H1 (cell line): Measurements from ENCODE around the gene MED29. TPM values are rescaled to one million over a fixed set of nuclear protein-coding genes. Genes with fewer than 3 reads are reported as not detected.

Experiments
- CTCF ChIA-PET: fragments of 300-600 bp; sonication (Branson Sonifier 250); formaldehyde crosslinking; loops from one replicate; lab custom pipeline; 2021; ENCODE audit not compliant: partially characterized antibody; lab: Charles Lee
- POLR2A ChIA-PET: fragments of 300-600 bp; sonication (Branson Sonifier 250); formaldehyde crosslinking; loops from one replicate; lab custom pipeline; 2021; ENCODE audit warnings: inconsistent platforms; ENCODE audit not compliant: partially characterized antibody; lab: Charles Lee
- DNase-seq, 2 experiments: peaks; one replicate each; pipeline versions ENCODE4 v3.0.0 to v3.0.0-alpha.2; 2010 to 2022; ENCODE audit warnings: low spot score in 2 of 2, low read depth in 1 of 2, mixed read lengths in 1 of 2
- FAIRE-seq: peaks from 2 replicates; lab custom pipeline; 2011; peaks lifted over from hg19 to GRCh38; lab: Jason Lieb, UNC
- H2AFZ ChIP-seq: 2 replicates; pipeline ENCODE4 v1.8.1; 2012; ENCODE audit warnings: low read length, inconsistent platforms
- H2AK5ac ChIP-seq: 2 replicates; pipeline ENCODE4 v1.6.1; 2013; ENCODE audit warnings: low read depth, low read length
- H2BK120ac ChIP-seq: replicated peaks from 2 replicates; pipeline ENCODE3; 2013; ENCODE audit warnings: low read depth, low read length, inconsistent platforms
- H2BK12ac ChIP-seq: 2 replicates; pipeline ENCODE4 v1.6.1; 2013; ENCODE audit warnings: low read depth, low read length
- H2BK15ac ChIP-seq: 2 replicates; pipeline ENCODE4 v1.6.1; 2013; ENCODE audit warnings: low read length
- H2BK20ac ChIP-seq: 2 replicates; pipeline ENCODE4 v1.6.1; 2013; ENCODE audit warnings: low read length
- H2BK5ac ChIP-seq: 2 replicates; pipeline ENCODE4 v1.6.1; 2013; ENCODE audit warnings: low read depth, low read length
- H3K14ac ChIP-seq: 2 replicates; pipeline ENCODE4 v1.6.1; 2013; ENCODE audit warnings: inconsistent platforms; ENCODE audit not compliant: insufficient read length
- H3K18ac ChIP-seq: 2 replicates; pipeline ENCODE4 v1.6.1; 2013; ENCODE audit warnings: low read length; ENCODE audit errors: extremely low read depth
- H3K23ac ChIP-seq: 2 replicates; pipeline ENCODE4 v1.6.1; 2013; ENCODE audit warnings: inconsistent platforms; ENCODE audit not compliant: insufficient read length
- H3K23me2 ChIP-seq: 2 replicates; pipeline ENCODE4 v1.6.1; 2013; ENCODE audit warnings: low read depth, low read length
- H3K27ac ChIP-seq: 2 replicates; pipeline ENCODE4 v1.6.1; 2011; ENCODE audit warnings: low read depth, low read length, inconsistent platforms
- H3K27me3 ChIP-seq, 4 experiments: replicated peaks in 1 of 4; 1 replicate in 1 of 4; 2 replicates in 3 of 4; pipeline versions ENCODE4 v1.6.1 to v1.8.1; 2011 to 2013; ENCODE audit warnings: low read length in 3 of 4, mild to moderate bottlenecking in 3 of 4, inconsistent platforms in 2 of 4, mixed read lengths in 2 of 4, moderate library complexity in 1 of 4; ENCODE audit not compliant: control insufficient read depth in 3 of 4, insufficient read depth in 3 of 4; ENCODE audit errors: extremely low read depth in 1 of 4
- H3K36me3 ChIP-seq, 4 experiments: 2 replicates each; pipeline versions ENCODE4 v1.6.1 to v1.8.1; 2011 to 2013; ENCODE audit warnings: mild to moderate bottlenecking in 4 of 4, low read length in 3 of 4, moderate library complexity in 2 of 4, control low read depth in 1 of 4, inconsistent platforms in 1 of 4; ENCODE audit not compliant: insufficient read depth in 4 of 4, control insufficient read depth in 2 of 4
- H3K4ac ChIP-seq: replicated peaks from 2 replicates; pipeline ENCODE3; 2013; ENCODE audit warnings: low read length, low read depth, mixed read lengths, inconsistent platforms; ENCODE audit not compliant: insufficient read length
- H3K4me1 ChIP-seq, 4 experiments: replicated peaks in 1 of 4; 1 replicate in 1 of 4; 2 replicates in 3 of 4; pipeline versions ENCODE4 v1.6.1 to v1.8.1; 2011 to 2013; ENCODE audit warnings: low read length in 3 of 4, inconsistent platforms in 2 of 4, mixed read lengths in 1 of 4; ENCODE audit not compliant: insufficient read depth in 4 of 4, control insufficient read depth in 3 of 4
- H3K4me2 ChIP-seq, 2 experiments: 2 replicates each; pipeline versions ENCODE4 v1.6.1 to v1.8.1; 2011 to 2013; ENCODE audit warnings: low read depth in 2 of 2, low read length in 2 of 2, control low read depth in 1 of 2, inconsistent platforms in 1 of 2, mild to moderate bottlenecking in 1 of 2; ENCODE audit not compliant: insufficient read depth in 1 of 2
- H3K4me3 ChIP-seq, 4 experiments: fragments of 200-600, 300-600 bp in 1 of 4; sonication (generic), shearing (Covaris generic), sonication (Bioruptor Twin) in 1 of 4; 2 replicates each; pipeline versions ENCODE4 v1.5.1 to v1.8.1; 2011 to 2016; ENCODE audit warnings: low read length in 4 of 4, low read depth in 3 of 4, control low read depth in 2 of 4, inconsistent platforms in 2 of 4, mild to moderate bottlenecking in 2 of 4, mixed read lengths in 1 of 4, moderate library complexity in 1 of 4; ENCODE audit not compliant: insufficient read depth in 2 of 4; ENCODE audit errors: extremely low read depth in 1 of 4
- H3K56ac ChIP-seq: replicated peaks from 2 replicates; pipeline ENCODE3; 2013; ENCODE audit warnings: low read depth, mild to moderate bottlenecking, mixed read lengths, low read length, inconsistent platforms; ENCODE audit not compliant: insufficient read length
- H3K79me1 ChIP-seq: 2 replicates; pipeline ENCODE4 v1.6.1; 2013; ENCODE audit warnings: low read depth, low read length, control low read depth
- H3K79me2 ChIP-seq, 2 experiments: 2 replicates each; pipeline versions ENCODE4 v1.6.1 to v1.8.1; 2012 to 2013; ENCODE audit warnings: low read length in 2 of 2, mild to moderate bottlenecking in 2 of 2, inconsistent platforms in 1 of 2; ENCODE audit not compliant: insufficient read depth in 2 of 2, control insufficient read depth in 1 of 2
- H3K9ac ChIP-seq, 4 experiments: replicated peaks in 1 of 4; 1 replicate in 1 of 4; 2 replicates in 3 of 4; pipeline versions ENCODE4 v1.6.1 to v1.8.1; 2011 to 2013; ENCODE audit warnings: low read depth in 3 of 4, low read length in 3 of 4, control low read depth in 2 of 4, mild to moderate bottlenecking in 2 of 4, moderate library complexity in 2 of 4, inconsistent platforms in 1 of 4; ENCODE audit errors: extremely low read depth in 1 of 4
- H3K9me3 ChIP-seq, 2 experiments: 2 replicates each; pipeline versions ENCODE4 v1.6.1 to v1.8.1; 2012 to 2013; ENCODE audit warnings: mild to moderate bottlenecking in 2 of 2, moderate library complexity in 2 of 2, control low read depth in 1 of 2, inconsistent platforms in 1 of 2, low read depth in 1 of 2, low read length in 1 of 2, mixed read lengths in 1 of 2; ENCODE audit not compliant: insufficient read depth in 2 of 2
- H4K20me1 ChIP-seq, 2 experiments: replicated peaks in 1 of 2; 2 replicates each; pipeline versions ENCODE3 to v1.8.1; 2011 to 2013; ENCODE audit warnings: inconsistent platforms in 2 of 2, low read length in 2 of 2, mild to moderate bottlenecking in 1 of 2; ENCODE audit not compliant: insufficient read depth in 2 of 2, control insufficient read depth in 1 of 2
- H4K5ac ChIP-seq: 2 replicates; pipeline ENCODE4 v1.6.1; 2013; ENCODE audit warnings: low read length, low read depth, mixed read lengths, inconsistent platforms; ENCODE audit not compliant: insufficient read length
- H4K8ac ChIP-seq: 2 replicates; pipeline ENCODE4 v1.8.0; 2013; ENCODE audit warnings: mild to moderate bottlenecking, moderate library complexity, low read length, inconsistent platforms; ENCODE audit not compliant: insufficient read depth; ENCODE audit errors: extremely low read depth
- H4K91ac ChIP-seq: replicated peaks from 2 replicates; pipeline ENCODE3; 2013; ENCODE audit warnings: low read length, mixed read lengths, inconsistent platforms; ENCODE audit not compliant: insufficient read length
- BACH1 ChIP-seq: IDR thresholded peaks from 2 replicates; pipeline ENCODE4 v1.6.1; 2012; ENCODE audit warnings: low read length, improper control_type of control experiment
- BRCA1 ChIP-seq: IDR thresholded peaks from 2 replicates; pipeline ENCODE4 v1.6.1; 2012; ENCODE audit warnings: low read depth, low read length, improper control_type of control experiment
- CBX8 ChIP-seq: fragments of 300-800, 300-1000 bp; sonication (generic); IDR thresholded peaks from 2 replicates; pipeline ENCODE4 v1.7.1; 2016; ENCODE audit warnings: low read depth, low read length, borderline replicate concordance
- CHD1 ChIP-seq: IDR thresholded peaks from 2 replicates; pipeline ENCODE4 v1.6.1; 2012; ENCODE audit warnings: low read depth, low read length, improper control_type of control experiment
- EGR1 ChIP-seq: IDR thresholded peaks from 2 replicates; pipeline ENCODE4 v1.6.1; 2011; ENCODE audit warnings: low read depth, low read length, borderline replicate concordance
- MAFK ChIP-seq: IDR thresholded peaks from 2 replicates; pipeline ENCODE4 v1.6.1; 2012; ENCODE audit warnings: low read depth, mild to moderate bottlenecking, improper control_type of control experiment, low read length
- NANOG ChIP-seq: IDR thresholded peaks from 2 replicates; pipeline ENCODE4 v1.6.1; 2011; ENCODE audit warnings: low read length, low read depth, mild to moderate bottlenecking, inconsistent platforms; ENCODE audit not compliant: insufficient read depth, poor library complexity, severe bottlenecking
- NRF1 ChIP-seq: IDR thresholded peaks from 2 replicates; pipeline ENCODE4 v1.6.1; 2011; ENCODE audit warnings: mild to moderate bottlenecking, low read depth, low read length, improper control_type of control experiment
- POLR2AphosphoS5 ChIP-seq: IDR thresholded peaks from 2 replicates; pipeline ENCODE4 v1.6.1; 2011; ENCODE audit warnings: low read depth, low read length
- RBBP5 ChIP-seq: IDR thresholded peaks from 2 replicates; pipeline ENCODE4 v1.7.1; 2012; ENCODE audit warnings: low read depth, mild to moderate bottlenecking, inconsistent platforms, low read length, moderate library complexity, borderline replicate concordance
- SP2 ChIP-seq: IDR thresholded peaks from 2 replicates; pipeline ENCODE4 v1.6.1; 2012; ENCODE audit warnings: mild to moderate bottlenecking, low read length, inconsistent platforms
- TAF7 ChIP-seq: optimal IDR thresholded peaks from 2 replicates; pipeline ENCODE3; 2011; ENCODE audit warnings: low read depth, mild to moderate bottlenecking, inconsistent platforms, low read length, moderate library complexity, borderline replicate concordance
- ZNF274 ChIP-seq: IDR thresholded peaks from 2 replicates; pipeline ENCODE4 v1.7.0; 2012; ENCODE audit warnings: low read length, borderline replicate concordance; ENCODE audit errors: extremely low read depth
- WGBS, 2 experiments: shearing (Covaris generic) in 1 of 2; methylation state at CpG; one replicate each; pipeline versions ENCODE4 v1.1.6 to v1.1.7; 2013 to 2015; ENCODE audit warnings: low lambda C conversion rate in 2 of 2, mixed read lengths in 2 of 2, inconsistent platforms in 1 of 2, low coverage in 1 of 2, missing lambda C conversion rate in 1 of 2; ENCODE audit not compliant: insufficient replicate concordance in 2 of 2, insufficient coverage in 1 of 2, insufficient read length in 1 of 2; ENCODE audit errors: extremely low coverage in 1 of 2, missing lambda C conversion rate in 1 of 2; 5-methylcytosine and 5-hydroxymethylcytosine counted together
- polyA plus RNA-seq, 7 experiments: library from polyadenylated mRNA; depleted of rRNA in 3 of 7; stranded (reverse) in 5 of 7; unstranded in 2 of 7; fragments of >200 nt in 5 of 7; fragments of 200-250 nt in 2 of 7; gene quantifications; 1 replicate in 5 of 7; 2 replicates in 1 of 7; 4 replicates in 1 of 7; pipeline versions ENCODE4 v1.2.1 to v1.2.3, GENCODE V29; 2011 to 2013; ENCODE audit warnings: missing spikeins in 2 of 7, mixed read lengths in 2 of 7
- total RNA-seq: library from RNA; stranded (reverse); fragmentation: NEBNext Ultra II Directional; extraction: Animal tissue kit (Norgen Biotek cat#: 25700); gene quantifications from 2 replicates; pipeline ENCODE4 v1.2.1, GENCODE V29; 2021
- TF ChIP-seq, protein P1 (sequence below): IDR thresholded peaks from 2 replicates; pipeline ENCODE4 v1.6.1; 2012; ENCODE audit warnings: inconsistent platforms

MED29 gene
- total and polyA plus RNA-seq, 2 of the 8 experiments (the other 6 are each of a cell fraction or from before 2014, with no cell fraction given), result 31.1 to 52.5 TPM

DNA sequence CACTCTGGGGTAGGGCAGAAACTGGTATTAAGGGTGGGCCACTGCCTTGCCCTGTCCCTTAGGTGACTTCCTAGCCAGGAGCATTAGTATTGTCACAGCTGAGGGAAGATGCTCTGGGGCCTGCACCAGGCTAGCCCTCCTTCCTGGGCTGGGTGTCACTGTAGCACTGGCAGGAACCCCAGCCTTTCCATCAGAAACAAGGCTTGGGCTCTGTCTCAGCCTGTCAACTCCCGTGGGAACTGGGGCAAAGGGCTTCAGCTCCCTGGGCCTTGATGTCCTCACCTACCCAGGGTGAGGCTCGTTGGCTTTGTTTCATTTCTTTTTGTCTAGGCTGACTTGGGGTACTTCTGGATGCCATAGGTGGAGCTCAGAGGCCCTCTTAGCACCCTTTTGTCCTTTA is 18.2 kb upstream of the MED29 start:
- Histone ChIP-seq H2AFZ (no peak overlapping the region), H4K20me1 (peaks cover 14 to 15% of the 10 kb centered on the region in 2 experiments), H2BK12ac (no peak overlapping the region), H4K91ac (no peak overlapping the region), H3K56ac (no peak overlapping the region), H4K8ac (no peak overlapping the region), H2AK5ac (no peak overlapping the region), H3K4me1 (no peaks in the 10 kb centered on the region), H3K9me3 (no peaks in the 10 kb centered on the region), H3K23me2 (no peaks in the 10 kb centered on the region; the same call in 1 of the 2 replicates), H3K36me3 (peaks cover 26 to 73% (median 58%) of the 10 kb centered on the region in 4 experiments), H3K18ac (no peak overlapping the region), H3K4ac (no peak overlapping the region), H3K9ac (no peak overlapping the region), H2BK15ac (no peak overlapping the region), H3K4me3 (no peak overlapping the region), H3K79me1 (peaks cover 2% of the 10 kb centered on the region; the same call in 1 of the 2 replicates), H4K5ac (no peak overlapping the region), H3K27ac (no peak overlapping the region), H2BK5ac (no peak overlapping the region), H3K27me3 (no peaks in the 10 kb centered on the region), H3K4me2 (no peak overlapping the region), H2BK20ac (no peak overlapping the region), H3K79me2 (no peaks in the 10 kb centered on the region), H2BK120ac (no peak overlapping the region), H3K14ac (no peak overlapping the region), H3K23ac (no peak overlapping the region)
- WGBS, 2 experiments, result 88% methylated on average over 2 of the region's 2 CpGs; no CpG with 5 or more reads in 1 of the 2 experiments
- ChIA-PET POLR2A (interaction anchor here (1.2 to 2.5 kb wide), 4 partner anchors 8 to 18 kb away, joined by 3 to 12 read pairs (median 8); partner anchors contain the start of genes MED29 and PAF1), CTCF (interaction anchor here (0.9 to 1.4 kb wide), 2 partner anchors 11 to 440 kb away, joined by 3 read pairs; no protein-coding TSS in a partner anchor)
- FAIRE-seq (no peak), DNase-seq (no peak)
- no peak for TF ChIP-seq MAFK
- no peak for TF ChIP-seq POLR2AphosphoS5
- TF ChIP-seq BACH1, result no peak
- no peak for TF ChIP-seq CBX8
- TF ChIP-seq ZNF274, result no peak
- TF ChIP-seq RBBP5, result no peak
- TF ChIP-seq TAF7, result no peak
- TF ChIP-seq BRCA1, result no peak
- TF ChIP-seq SP2, result no peak
- TF ChIP-seq NRF1, result no peak
- no peak for TF ChIP-seq CHD1
- TF ChIP-seq NANOG, result no peak
- TF ChIP-seq, protein P1, sequence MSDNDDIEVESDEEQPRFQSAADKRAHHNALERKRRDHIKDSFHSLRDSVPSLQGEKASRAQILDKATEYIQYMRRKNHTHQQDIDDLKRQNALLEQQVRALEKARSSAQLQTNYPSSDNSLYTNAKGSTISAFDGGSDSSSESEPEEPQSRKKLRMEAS, result no peak
- no peak for TF ChIP-seq EGR1
